SU-DHL-6 (cell line): ENCODE results near the gene EXOC3.

Source experiments
- H2AFZ ChIP-seq: fragments of 200-600 bp; sonication (generic); 2 replicates; pipeline ENCODE4 v1.6.1; 2014; ENCODE audit warnings: low read depth, mild to moderate bottlenecking, moderate library complexity, mixed read lengths, antibody characterized with exemption, low read length; ENCODE audit not compliant: severe bottlenecking
- H3F3A ChIP-seq: fragments of 200-600 bp; shearing (Covaris generic); 2 replicates; pipeline ENCODE4 v1.6.0; 2016; ENCODE audit warnings: antibody characterized with exemption, mild to moderate bottlenecking; ENCODE audit not compliant: insufficient read depth
- H3K27ac ChIP-seq: fragments of 200-600 bp; sonication (generic); 2 replicates; pipeline ENCODE4 v1.5.1; 2016; ENCODE audit warnings: low read depth, mild to moderate bottlenecking, low read length, moderate library complexity, mixed read lengths
- H3K27me3 ChIP-seq: fragments of 200-600 bp; sonication (generic), shearing (Covaris generic); 2 replicates; pipeline ENCODE4 v1.6.0; 2014; ENCODE audit warnings: mild to moderate bottlenecking, low read length
- H3K36me3 ChIP-seq: fragments of 200-600 bp; sonication (generic); 2 replicates; pipeline ENCODE4 v1.6.1; 2014; ENCODE audit warnings: mild to moderate bottlenecking, low read length, mixed read lengths
- H3K4me2 ChIP-seq: fragments of 300-600, 200-600 bp; shearing (Covaris generic), sonication (generic); 2 replicates; pipeline ENCODE4 v1.6.0; 2014; ENCODE audit warnings: low read length, low read depth, mild to moderate bottlenecking; ENCODE audit not compliant: poor library complexity, severe bottlenecking
- H3K4me3 ChIP-seq: fragments of 200-600 bp; sonication (generic); 2 replicates; pipeline ENCODE4 v1.5.1; 2014; ENCODE audit warnings: antibody characterized with exemption, low read length, mild to moderate bottlenecking, mixed read lengths; ENCODE audit not compliant: insufficient read depth, poor library complexity, severe bottlenecking
- H3K79me2 ChIP-seq: fragments of 200-600 bp; sonication (generic); 2 replicates; pipeline ENCODE4 v1.6.1; 2014; ENCODE audit warnings: mild to moderate bottlenecking, low read length, moderate library complexity; ENCODE audit not compliant: insufficient read depth
- H3K9ac ChIP-seq: fragments of 200-600 bp; sonication (generic); 2 replicates; pipeline ENCODE4 v1.7.0; 2014; ENCODE audit warnings: mild to moderate bottlenecking, low read length
- H3K9me2 ChIP-seq: fragments of 200-600 bp; sonication (generic); replicated peaks from 2 replicates; pipeline ENCODE4 v1.6.1; 2014; ENCODE audit warnings: low read length; ENCODE audit not compliant: insufficient read depth
- H3K9me3 ChIP-seq: fragments of 200-600 bp; sonication (generic); 2 replicates; pipeline ENCODE4 v1.6.1; 2014; ENCODE audit warnings: low read length, mixed read lengths; ENCODE audit not compliant: insufficient read depth
- H4K20me1 ChIP-seq: fragments of 200-600 bp; sonication (generic); 2 replicates; pipeline ENCODE4 v1.6.1; 2014; ENCODE audit warnings: low read depth, mild to moderate bottlenecking, antibody characterized with exemption, low read length, moderate library complexity, mixed read lengths
- CTCF ChIP-seq: fragments of 200-600 bp; sonication (generic); IDR thresholded peaks from one replicate; pipeline ENCODE4 v1.5.1; 2017; ENCODE audit warnings: antibody characterized with exemption, mild to moderate bottlenecking, low read length, moderate library complexity; ENCODE audit not compliant: insufficient read depth, poor library complexity, severe bottlenecking
- EZH2phosphoT487 ChIP-seq: fragments of 200-600 bp; sonication (generic), shearing (Covaris generic); conservative IDR thresholded peaks from 2 replicates; pipeline ENCODE4 v1.6.1; 2018; ENCODE audit warnings: mild to moderate bottlenecking, antibody characterized with exemption, low read length, moderate library complexity, mixed read lengths

Gene EXOC3

GRCh38 chr5:490116-491106 lies 47.4 kb downstream of the EXOC3 start:
- Histone ChIP-seq H3K27ac (no peak overlapping the region), H3K9me3 (no peaks in the 10 kb centered on the region), H3K9me2 (no peaks in the 10 kb centered on the region), H4K20me1 (no peaks in the 10 kb centered on the region), H3K4me2 (no peak overlapping the region), H3K79me2 (no peaks in the 10 kb centered on the region), H3K36me3 (no peaks in the 10 kb centered on the region), H3K9ac (no peak overlapping the region), H3K4me3 (no peak overlapping the region), H3K27me3 (no peaks in the 10 kb centered on the region), H2AFZ (no peak overlapping the region), H3F3A (no peaks in the 10 kb centered on the region)
- TF ChIP-seq CTCF (no peak), EZH2phosphoT487 (no peak)

DNA sequence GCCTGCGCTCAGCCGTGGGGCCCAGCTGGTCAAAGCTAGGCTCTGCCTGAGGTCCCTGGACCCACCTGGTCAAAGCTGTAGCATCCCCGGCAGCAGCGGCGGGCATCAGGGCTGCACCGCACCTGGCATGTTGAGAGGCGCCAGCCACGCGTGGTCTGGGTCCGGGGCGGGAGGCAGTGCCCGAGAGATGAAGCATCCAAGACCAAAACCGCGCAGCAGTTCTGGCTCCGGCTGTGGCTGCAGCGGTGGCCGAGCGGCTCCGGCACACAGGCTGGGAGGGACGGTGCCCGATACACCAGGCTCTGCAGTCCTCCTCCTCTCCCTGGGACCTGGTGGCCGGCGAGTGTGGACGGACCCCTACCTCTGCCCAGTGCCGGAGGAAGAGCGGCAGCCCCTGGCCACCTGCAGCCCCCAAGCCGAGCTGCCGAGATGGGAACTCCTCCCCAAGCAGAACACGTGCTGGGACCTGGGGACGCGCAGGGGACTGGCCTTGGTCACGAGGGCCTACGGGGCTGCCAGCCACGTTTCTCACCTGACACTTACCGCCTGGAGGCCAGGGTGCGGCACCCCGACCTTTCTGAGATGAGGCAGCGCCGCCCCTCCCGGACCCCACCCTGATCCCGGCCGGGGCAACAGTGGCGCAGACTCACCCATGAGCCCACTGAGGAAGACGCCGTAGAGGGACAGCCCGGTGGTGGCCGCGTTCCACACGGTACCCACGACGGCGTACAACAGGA lies 48.3 kb downstream of the EXOC3 start:
- no peak overlapping the region for H2AFZ ChIP-seq
- no peaks in the 10 kb centered on the region for H4K20me1 ChIP-seq
- no peaks in the 10 kb centered on the region for H3K27me3 ChIP-seq
- no peaks in the 10 kb centered on the region for H3K9me2 ChIP-seq
- no peaks in the 10 kb centered on the region for H3F3A ChIP-seq
- no peak overlapping the region for H3K9ac ChIP-seq
- H3K27ac ChIP-seq, result no peak overlapping the region
- H3K4me3 ChIP-seq, result no peak overlapping the region
- no peak overlapping the region for H3K4me2 ChIP-seq
- no peaks in the 10 kb centered on the region for H3K36me3 ChIP-seq
- no peaks in the 10 kb centered on the region for H3K9me3 ChIP-seq
- no peak for TF ChIP-seq EZH2phosphoT487
- no peak for TF ChIP-seq CTCF
- H3K79me2 ChIP-seq, result no peaks in the 10 kb centered on the region

DNA sequence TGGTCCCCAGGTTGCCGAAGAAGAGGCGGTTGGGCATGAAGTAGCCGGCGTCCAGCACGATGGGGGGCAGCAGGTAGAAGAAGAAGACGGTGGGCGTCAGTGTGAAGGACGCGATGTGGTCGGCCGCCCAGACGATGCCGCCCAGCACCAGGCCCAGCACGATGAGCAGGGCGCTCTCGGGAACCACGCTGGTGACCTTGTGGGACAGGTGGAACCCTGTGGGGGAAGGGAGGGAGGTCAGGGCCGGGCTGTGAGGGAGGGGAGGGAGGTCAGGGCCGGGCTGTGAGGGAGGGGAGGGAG lies 48.8 kb downstream of the EXOC3 start:
- H3K79me2 ChIP-seq, result no peaks in the 10 kb centered on the region
- H3K36me3 ChIP-seq, result no peaks in the 10 kb centered on the region
- H3K27ac ChIP-seq, result no peak overlapping the region
- no peaks in the 10 kb centered on the region for H3F3A ChIP-seq
- H2AFZ ChIP-seq, result no peak overlapping the region
- TF ChIP-seq EZH2phosphoT487 (no peak), CTCF (no peak)
- no peaks in the 10 kb centered on the region for H3K9me3 ChIP-seq
- H3K9ac ChIP-seq, result no peak overlapping the region
- H4K20me1 ChIP-seq, result no peaks in the 10 kb centered on the region
- H3K27me3 ChIP-seq, result no peaks in the 10 kb centered on the region
- H3K4me3 ChIP-seq, result no peak overlapping the region
- H3K4me2 ChIP-seq, result no peak overlapping the region
- no peaks in the 10 kb centered on the region for H3K9me2 ChIP-seq
